ENCODE measurements around the gene SDC4. TPM values are rescaled to one million over a fixed set of nuclear protein-coding genes. Genes with fewer than 3 reads are reported as not detected.

SDC4 gene
- polyA plus RNA-seq, 1 of the 3 experiments (the other 2 are of a cell fraction) = 131 TPM

DNA sequence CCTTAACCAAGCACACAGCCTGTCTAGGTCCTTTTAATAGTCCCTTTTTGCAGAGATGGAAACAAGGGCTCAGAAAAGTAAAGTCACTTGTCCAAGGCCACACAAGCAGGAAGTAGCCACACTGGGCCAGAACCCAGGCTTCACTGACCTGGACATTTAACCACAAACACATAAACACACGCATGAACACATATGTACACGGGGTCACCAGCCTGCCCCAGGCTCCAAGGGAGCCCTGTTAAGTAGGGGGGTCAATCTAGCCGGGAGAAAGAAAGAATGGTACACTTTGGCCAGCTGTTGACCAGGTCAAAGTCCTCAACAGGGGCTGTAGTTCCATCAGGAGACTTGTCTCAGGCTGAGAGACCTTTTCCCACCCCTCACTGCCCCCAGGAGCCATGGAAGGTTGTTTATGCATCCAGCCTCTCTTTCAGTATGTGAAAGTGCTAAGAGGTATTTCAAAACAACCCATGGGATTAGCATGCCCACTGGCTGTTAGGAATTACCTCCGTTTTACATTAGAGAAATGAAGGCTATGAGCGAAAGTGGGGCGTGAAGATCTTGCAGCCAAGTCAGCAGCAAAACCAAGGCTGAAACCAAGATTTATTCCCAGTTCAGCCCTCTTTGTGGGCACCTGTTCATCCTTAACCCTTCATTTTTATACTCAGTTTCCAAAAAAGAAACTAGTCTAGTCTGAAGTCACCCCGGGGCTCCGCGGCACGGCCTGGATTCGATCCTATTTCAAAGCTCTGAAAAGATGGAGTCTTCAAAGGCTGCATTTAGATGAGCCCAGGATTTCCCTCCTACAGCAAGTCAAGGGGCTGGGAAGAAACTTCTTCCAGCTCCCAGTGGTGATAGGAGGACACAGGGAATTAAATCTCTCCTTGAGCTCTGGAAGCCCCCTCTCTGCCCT is 9.8 kb downstream of the SDC4 start:
- TF ChIP-seq NRF1 (IDR thresholded peaks at IDR 0.05; ENCODE audit: low read depth, low read length) = no peak
- TF ChIP-seq, protein P1, sequence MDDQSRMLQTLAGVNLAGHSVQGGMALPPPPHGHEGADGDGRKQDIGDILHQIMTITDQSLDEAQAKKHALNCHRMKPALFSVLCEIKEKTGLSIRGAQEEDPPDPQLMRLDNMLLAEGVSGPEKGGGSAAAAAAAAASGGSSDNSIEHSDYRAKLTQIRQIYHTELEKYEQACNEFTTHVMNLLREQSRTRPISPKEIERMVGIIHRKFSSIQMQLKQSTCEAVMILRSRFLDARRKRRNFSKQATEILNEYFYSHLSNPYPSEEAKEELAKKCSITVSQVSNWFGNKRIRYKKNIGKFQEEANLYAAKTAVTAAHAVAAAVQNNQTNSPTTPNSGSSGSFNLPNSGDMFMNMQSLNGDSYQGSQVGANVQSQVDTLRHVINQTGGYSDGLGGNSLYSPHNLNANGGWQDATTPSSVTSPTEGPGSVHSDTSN (IDR thresholded peaks at IDR 0.05) = no peak
- no peak for TF ChIP-seq GATA2 (CRISPR knock-in tag; IDR thresholded peaks at IDR 0.05)
- TF ChIP-seq TCF12 (IDR thresholded peaks at IDR 0.05) = no peak
- TF ChIP-seq, protein P2, sequence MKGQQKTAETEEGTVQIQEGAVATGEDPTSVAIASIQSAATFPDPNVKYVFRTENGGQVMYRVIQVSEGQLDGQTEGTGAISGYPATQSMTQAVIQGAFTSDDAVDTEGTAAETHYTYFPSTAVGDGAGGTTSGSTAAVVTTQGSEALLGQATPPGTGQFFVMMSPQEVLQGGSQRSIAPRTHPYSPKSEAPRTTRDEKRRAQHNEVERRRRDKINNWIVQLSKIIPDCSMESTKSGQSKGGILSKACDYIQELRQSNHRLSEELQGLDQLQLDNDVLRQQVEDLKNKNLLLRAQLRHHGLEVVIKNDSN (IDR thresholded peaks at IDR 0.05; ENCODE audit: borderline replicate concordance, low read depth) = no peak
- TF ChIP-seq RCOR1 (IDR thresholded peaks at IDR 0.05; ENCODE audit: low read length) = no peak
- TF ChIP-seq, protein P3, sequence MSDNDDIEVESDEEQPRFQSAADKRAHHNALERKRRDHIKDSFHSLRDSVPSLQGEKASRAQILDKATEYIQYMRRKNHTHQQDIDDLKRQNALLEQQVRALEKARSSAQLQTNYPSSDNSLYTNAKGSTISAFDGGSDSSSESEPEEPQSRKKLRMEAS (IDR thresholded peaks at IDR 0.05; ENCODE audit: low read depth) = no peak
- TF ChIP-seq, protein P4, sequence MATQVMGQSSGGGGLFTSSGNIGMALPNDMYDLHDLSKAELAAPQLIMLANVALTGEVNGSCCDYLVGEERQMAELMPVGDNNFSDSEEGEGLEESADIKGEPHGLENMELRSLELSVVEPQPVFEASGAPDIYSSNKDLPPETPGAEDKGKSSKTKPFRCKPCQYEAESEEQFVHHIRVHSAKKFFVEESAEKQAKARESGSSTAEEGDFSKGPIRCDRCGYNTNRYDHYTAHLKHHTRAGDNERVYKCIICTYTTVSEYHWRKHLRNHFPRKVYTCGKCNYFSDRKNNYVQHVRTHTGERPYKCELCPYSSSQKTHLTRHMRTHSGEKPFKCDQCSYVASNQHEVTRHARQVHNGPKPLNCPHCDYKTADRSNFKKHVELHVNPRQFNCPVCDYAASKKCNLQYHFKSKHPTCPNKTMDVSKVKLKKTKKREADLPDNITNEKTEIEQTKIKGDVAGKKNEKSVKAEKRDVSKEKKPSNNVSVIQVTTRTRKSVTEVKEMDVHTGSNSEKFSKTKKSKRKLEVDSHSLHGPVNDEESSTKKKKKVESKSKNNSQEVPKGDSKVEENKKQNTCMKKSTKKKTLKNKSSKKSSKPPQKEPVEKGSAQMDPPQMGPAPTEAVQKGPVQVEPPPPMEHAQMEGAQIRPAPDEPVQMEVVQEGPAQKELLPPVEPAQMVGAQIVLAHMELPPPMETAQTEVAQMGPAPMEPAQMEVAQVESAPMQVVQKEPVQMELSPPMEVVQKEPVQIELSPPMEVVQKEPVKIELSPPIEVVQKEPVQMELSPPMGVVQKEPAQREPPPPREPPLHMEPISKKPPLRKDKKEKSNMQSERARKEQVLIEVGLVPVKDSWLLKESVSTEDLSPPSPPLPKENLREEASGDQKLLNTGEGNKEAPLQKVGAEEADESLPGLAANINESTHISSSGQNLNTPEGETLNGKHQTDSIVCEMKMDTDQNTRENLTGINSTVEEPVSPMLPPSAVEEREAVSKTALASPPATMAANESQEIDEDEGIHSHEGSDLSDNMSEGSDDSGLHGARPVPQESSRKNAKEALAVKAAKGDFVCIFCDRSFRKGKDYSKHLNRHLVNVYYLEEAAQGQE (IDR thresholded peaks at IDR 0.05; ENCODE audit: low read depth, low read length) = no peak
- no peak for TF ChIP-seq MEF2A (IDR thresholded peaks at IDR 0.05; ENCODE audit: borderline replicate concordance, low read depth)
- TF ChIP-seq RXRA (IDR thresholded peaks at IDR 0.05; ENCODE audit: borderline replicate concordance, low read depth) = no peak
- peaks cover 50 to 55% of the 10 kb centered on the region in 2 experiments for H3K4me1 ChIP-seq (ENCODE audit: control insufficient read depth in 1 of 2, insufficient read depth in 2 of 2, low read depth in 1 of 2, low read length in 1 of 2)

More for the DNA sequence above, 9.8 kb downstream of the SDC4 start:
- Histone ChIP-seq H3K9me2 (no peaks in the 10 kb centered on the region), H3K9me3 (no peaks in the 10 kb centered on the region), H4K20me1 (ENCODE audit: insufficient read depth) (peaks cover 11% of the 10 kb centered on the region; the same call in 1 of the 2 replicates), H3K27me3 (ENCODE audit: insufficient read depth) (no peaks in the 10 kb centered on the region), H3K4me2 (peak overlapping the region; percentile 69), H3K36me3 (replicated peaks in 1 of 2; ENCODE audit: control insufficient read depth in 1 of 2, insufficient read depth in 2 of 2, low read length in 1 of 2) (peaks cover 7 to 17% of the 10 kb centered on the region in 2 experiments), H3K27ac (ENCODE audit: low read depth in 2 of 2, low read length in 1 of 2) (peak overlapping the region; percentile 84 to 88), H2AFZ (ENCODE audit: low read depth) (no peak overlapping the region), H3K79me2 (ENCODE audit: insufficient read depth) (peaks cover 71% of the 10 kb centered on the region), H3K9ac (peak overlapping the region; percentile 42; the same call in 1 of the 2 replicates), H3K4me3 (ENCODE audit: low read depth in 2 of 2, low read length in 1 of 2) (no peak overlapping the region), H3F3A (replicated peaks; ENCODE audit: insufficient read depth) (peaks cover 27% of the 10 kb centered on the region)
- whole genome bisulfite sequencing (ENCODE audit: low lambda C conversion rate) = 89% methylated on average over 11 of the region's 11 CpGs
- DNase-seq = no peak
- ChIA-PET POLR2A (no interaction called here), CTCF (interaction anchor here (1.0 to 4.0 kb wide), 6 partner anchors 12 to 433 kb away, joined by 3 to 14 read pairs (median 4); partner anchors contain the start of gene SYS1)
